HG02943 (cell line): ENCODE data around the gene SIDT2.
"Not testable (repeated sequence)": the region's sequence is repeated elsewhere in the genome, so short reads cannot be mapped to it uniquely, and the experiment has no call there.

Experiments used
- ATAC-seq: cut with Tn5 transposase; IDR thresholded peaks from one replicate; pipeline ENCODE4 v1.9.1; 2021; ENCODE audit warnings: mild to moderate bottlenecking, low read depth, moderate library complexity; ENCODE audit not compliant: unreplicated experiment

SIDT2 gene

GRCh38 chr11:117178210-117179034 lies at the start of gene SIDT2:
SIDT2 (plus strand) TSS chr11:117178743; CDS start chr11:117179264, 521 bp downstream.
- ATAC-seq, result peak; percentile 75

GRCh38 chr11:117130396-117130795 lies 48.1 kb upstream of the SIDT2 start:
- ATAC-seq, result not testable (repeated sequence)

- no peak for ATAC-seq
These were observed 47.7 kb upstream of the SIDT2 start for GRCh38 chr11:117130879-117131278.

DNA sequence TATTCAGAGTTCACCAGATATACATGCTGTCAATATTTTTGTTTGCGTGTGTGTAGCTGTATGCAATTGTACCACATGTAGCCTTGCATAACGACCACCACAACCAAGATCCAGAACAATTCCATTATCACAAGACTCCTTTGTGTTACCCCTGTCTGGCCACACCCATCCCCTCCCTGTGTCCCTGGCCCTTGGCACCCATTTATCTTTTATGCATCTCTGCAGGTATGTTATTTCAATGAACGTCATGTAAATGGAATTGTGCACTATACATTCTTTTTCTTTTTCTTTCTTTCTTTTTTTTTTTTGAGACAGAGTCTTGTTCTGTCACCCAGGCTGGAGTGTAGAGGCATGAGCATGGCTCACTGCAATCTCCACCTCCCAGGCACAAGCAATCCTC lies 44.1 kb upstream of the SIDT2 start:
- no peak for ATAC-seq

- ATAC-seq, result not testable (repeated sequence)
These were observed 43.6 kb upstream of the SIDT2 start for GRCh38 chr11:117134979-117135378.

GRCh38 chr11:117137223-117138086 lies 41.1 kb upstream of the SIDT2 start:
- ATAC-seq, result not testable (repeated sequence)

DNA sequence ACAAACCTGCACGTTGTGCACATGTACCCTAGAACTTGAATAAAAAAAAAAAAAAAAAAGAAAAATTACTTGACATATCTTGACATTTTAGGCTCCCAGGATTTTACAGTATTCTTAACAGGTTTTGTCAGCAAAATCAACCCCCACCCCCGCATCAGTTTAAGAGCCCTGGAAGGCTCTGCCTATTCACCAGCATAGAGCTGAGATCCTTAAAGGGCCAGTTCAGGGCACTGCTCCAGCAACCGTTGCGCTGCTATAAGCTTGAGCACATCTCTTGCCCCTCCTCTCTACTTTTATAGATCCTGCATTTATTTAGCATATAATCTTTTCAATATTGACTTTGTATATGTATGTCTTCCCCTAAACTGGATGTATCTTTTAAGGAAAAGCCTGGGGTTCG lies 35.2 kb upstream of the SIDT2 start:
- no peak for ATAC-seq

DNA sequence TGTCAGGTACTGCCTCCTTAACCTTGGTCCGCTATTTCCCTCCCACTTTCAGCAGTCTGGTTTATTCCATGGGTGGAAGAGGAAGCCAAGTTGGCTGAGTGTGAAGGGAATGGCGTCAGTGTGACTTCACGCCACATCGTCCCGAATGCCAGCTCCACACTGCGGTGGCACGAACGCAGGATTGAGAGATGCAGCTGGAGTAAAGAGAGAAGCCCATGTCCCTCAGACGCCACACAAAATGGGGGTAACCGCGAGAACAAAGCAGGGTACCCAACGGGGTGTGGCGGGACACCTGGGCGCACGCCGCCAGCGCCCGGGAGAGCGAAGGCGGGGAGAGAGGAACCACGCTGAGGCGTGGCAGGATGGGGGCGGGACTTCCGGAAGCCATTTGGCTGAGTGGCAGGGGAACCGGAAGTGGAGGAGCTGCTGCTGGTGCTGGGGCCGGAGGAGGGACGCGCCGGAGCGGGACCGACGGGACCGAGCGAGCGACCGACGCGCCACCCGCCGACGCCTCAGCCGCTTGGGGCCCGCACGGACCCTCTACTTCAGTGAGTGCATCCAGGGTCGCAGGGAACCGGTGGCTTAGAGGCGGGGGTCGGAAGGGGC lies 34.6 kb upstream of the SIDT2 start, which contains the start of gene PAFAH1B2:
PAFAH1B2 (plus strand) TSS at position 417 of the 606 bp plus-strand sequence. CDS start 8,161 bp downstream, outside the sequence.
- peak; percentile 96 for ATAC-seq

- peak; percentile 56 for ATAC-seq
These were observed 33.8 kb upstream of the SIDT2 start for GRCh38 chr11:117144477-117145392.

DNA sequence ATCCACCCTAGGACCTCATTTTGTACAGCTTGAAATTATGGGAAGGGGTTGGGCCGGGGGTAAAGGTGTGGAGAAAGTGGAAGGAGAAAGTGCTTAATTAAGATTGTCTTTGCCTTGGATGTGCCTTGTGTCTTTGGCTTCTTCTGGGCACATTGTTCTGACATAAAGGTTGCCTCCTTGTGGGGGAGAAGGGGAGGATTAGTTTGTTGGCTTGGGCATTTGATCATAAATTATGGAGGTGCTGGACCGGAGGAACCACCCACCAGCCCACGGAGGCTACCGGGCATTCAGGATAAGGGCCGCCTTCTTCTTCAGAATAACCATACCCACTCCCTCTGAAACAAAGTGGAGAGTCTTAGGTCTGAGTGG lies 33.2 kb upstream of the SIDT2 start:
- ATAC-seq, result no peak

GRCh38 chr11:117146521-117146920 lies 32.0 kb upstream of the SIDT2 start:
- ATAC-seq, result no peak

DNA sequence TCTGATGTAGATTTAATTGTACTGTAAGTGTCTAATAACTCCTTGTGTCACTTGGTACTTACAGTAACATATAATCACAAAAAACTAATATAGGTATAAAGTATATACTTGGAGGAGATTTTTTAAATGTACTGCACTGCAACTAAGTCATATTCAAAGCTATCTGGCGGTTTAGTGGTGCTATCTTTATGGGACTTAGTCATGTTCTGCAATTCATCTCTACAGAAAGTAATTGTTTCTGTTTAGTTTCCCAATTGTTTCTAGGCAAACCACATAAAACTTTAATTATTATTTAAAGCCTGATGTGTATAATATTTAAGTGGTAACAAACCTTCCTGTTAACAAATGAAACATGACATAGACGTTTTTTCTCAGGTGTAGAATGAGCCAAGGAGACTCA lies 26.5 kb upstream of the SIDT2 start:
- ATAC-seq, result no peak

DNA sequence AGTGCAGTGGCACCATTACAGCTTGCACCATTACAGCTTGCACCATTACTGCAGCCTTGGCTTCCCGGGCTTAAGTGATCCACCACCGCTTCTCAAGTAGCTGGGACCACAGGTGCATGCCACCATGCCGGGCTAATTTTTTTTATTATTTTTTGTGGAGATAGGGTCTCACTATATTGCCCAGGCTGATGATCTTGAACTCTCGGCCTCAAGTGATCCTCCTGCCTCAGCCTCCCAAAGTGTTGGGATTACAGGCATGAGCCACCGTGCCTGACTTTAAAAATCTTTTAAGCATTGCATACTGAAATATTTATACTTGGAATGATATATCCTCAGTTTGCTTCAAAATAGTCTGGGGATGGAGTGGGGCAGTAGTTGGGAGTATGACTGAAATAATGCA lies 24.1 kb upstream of the SIDT2 start:
- no peak for ATAC-seq

- ATAC-seq, result no peak
These were observed 21.0 kb upstream of the SIDT2 start for GRCh38 chr11:117157507-117157906.

- no peak for ATAC-seq
These were observed 18.7 kb upstream of the SIDT2 start for GRCh38 chr11:117159892-117160291.

DNA sequence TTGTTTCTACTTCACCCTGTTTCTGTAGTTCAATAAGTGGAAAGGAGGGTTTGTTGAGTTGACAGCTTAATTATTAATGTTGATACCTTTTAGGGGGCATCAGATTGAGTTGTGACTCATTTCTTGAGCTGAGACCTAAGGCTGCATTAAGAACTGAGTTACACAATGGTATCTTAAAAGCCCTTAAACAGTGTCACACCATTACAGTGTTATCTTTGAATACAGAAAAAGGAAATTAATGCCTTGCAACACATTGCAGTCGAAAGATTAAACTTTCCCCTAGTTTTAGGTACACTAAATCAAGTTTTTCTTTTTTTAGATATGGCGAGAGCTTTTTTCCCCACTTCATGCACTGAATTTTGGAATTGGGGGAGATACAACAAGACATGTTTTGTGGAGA lies 17.7 kb upstream of the SIDT2 start:
- no peak for ATAC-seq

- ATAC-seq, result no peak
These were observed 12.1 kb upstream of the SIDT2 start for GRCh38 chr11:117166491-117166890.

- no peak for ATAC-seq
These were observed 8.8 kb upstream of the SIDT2 start for GRCh38 chr11:117169736-117170135.

GRCh38 chr11:117170210-117170609 lies 8.3 kb upstream of the SIDT2 start:
- no peak for ATAC-seq

- ATAC-seq, result no peak
These were observed 7.5 kb upstream of the SIDT2 start for GRCh38 chr11:117171007-117171403.
